Thyroid gland (tissue), 4 donors: ENCODE data around the gene GRIN2A.

Experiments used
- CTCF ChIP-seq, 6 experiments: fragments of 200-600 bp in 3 of 6; fragments of 450-650 bp in 3 of 6; sonication (generic) in 3 of 6; IDR thresholded peaks; one replicate each; pipeline ENCODE4 v1.5.1; 2016 to 2019; ENCODE audit warnings: antibody characterized with exemption in 6 of 6, mild to moderate bottlenecking in 2 of 6, inconsistent platforms in 1 of 6, moderate library complexity in 1 of 6
- POLR2A ChIP-seq, 2 donors: fragments of 450-650 bp; IDR thresholded peaks; one replicate each; pipeline ENCODE4 v1.6.1; 2017; ENCODE audit warnings: antibody characterized with exemption in 2 of 2, mild to moderate bottlenecking in 2 of 2, moderate library complexity in 1 of 2

GRCh38 chr16:10088380-10088793 is 93.8 kb downstream of the GRIN2A start:
- TF ChIP-seq CTCF (IDR thresholded peaks at IDR 0.05) = no peak
- no peak for TF ChIP-seq POLR2A (IDR thresholded peaks at IDR 0.05)
